HG03175 (cell line): Measurements from ENCODE around the gene BCORL1.

Source experiments
- ATAC-seq: cut with Tn5 transposase; IDR thresholded peaks from one replicate; pipeline ENCODE4 v1.9.1; 2021; ENCODE audit warnings: mild to moderate bottlenecking, moderate library complexity; ENCODE audit not compliant: unreplicated experiment

The BCORL1 gene

GRCh38 chrX:130013661-130014060 lies 31.2 kb downstream of the BCORL1 start:
- ATAC-seq, result no peak

DNA sequence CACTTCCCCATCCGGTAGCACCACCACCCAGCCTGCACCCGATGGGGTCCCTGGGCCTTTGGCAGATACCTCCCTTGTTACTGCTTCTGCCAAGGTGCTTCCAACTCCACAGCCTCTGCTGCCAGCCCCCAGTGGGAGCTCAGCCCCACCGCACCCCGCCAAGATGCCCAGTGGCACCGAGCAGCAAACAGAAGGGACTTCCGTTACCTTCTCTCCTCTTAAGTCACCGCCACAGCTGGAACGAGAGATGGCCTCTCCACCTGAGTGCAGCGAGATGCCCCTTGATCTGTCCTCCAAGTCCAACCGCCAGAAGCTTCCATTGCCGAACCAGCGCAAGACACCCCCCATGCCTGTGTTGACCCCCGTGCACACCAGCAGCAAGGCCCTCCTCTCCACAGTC lies 31.9 kb downstream of the BCORL1 start:
- ATAC-seq, result no peak

DNA sequence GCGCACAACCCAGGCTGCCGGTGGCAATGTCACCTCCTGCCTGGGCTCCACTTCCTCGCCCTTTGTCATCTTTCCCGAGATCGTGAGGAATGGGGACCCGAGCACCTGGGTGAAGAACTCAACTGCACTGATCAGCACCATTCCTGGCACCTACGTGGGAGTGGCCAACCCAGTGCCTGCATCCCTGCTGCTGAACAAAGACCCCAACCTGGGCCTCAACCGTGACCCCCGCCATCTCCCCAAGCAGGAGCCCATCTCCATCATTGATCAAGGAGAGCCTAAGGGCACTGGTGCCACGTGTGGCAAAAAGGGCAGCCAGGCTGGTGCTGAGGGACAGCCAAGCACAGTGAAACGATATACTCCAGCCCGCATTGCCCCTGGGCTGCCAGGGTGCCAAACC lies 32.3 kb downstream of the BCORL1 start:
- ATAC-seq, result no peak

DNA sequence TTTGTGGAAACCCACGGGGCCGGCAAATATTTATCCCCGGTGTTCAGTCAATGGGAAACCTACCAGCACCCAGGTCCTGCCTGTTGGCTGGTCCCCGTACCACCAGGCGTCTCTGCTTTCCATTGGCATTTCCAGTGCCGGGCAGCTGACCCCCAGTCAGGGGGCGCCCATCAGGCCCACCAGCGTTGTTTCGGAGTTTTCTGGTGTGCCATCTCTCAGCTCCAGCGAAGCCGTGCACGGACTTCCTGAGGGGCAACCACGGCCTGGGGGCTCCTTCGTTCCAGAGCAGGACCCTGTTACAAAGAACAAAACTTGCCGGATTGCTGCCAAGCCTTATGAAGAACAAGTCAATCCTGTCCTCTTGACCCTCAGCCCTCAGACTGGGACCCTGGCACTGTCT lies 32.7 kb downstream of the BCORL1 start:
- ATAC-seq, result no peak

DNA sequence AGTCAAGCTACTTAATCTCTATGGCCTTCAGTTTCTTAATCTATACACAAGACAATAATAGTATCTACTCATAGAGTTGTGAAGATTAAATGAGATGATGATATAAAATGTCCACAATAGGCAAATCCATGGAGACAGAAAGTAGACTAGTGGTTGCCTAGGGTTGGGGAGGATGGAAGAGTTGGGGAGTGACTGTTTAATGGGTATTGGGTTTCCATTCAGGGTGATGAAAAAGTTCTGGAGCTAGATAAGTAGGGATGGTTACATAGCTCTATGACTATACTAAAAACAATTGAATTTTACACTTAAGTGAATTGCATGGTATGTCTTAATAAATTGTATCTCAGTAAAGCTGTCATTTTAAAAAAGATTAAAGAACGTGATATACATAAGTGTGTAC lies 35.7 kb downstream of the BCORL1 start:
- ATAC-seq, result no peak

- ATAC-seq, result no peak
Measured at GRCh38 chrX:130020661-130021324, 38.4 kb downstream of the BCORL1 start.

DNA sequence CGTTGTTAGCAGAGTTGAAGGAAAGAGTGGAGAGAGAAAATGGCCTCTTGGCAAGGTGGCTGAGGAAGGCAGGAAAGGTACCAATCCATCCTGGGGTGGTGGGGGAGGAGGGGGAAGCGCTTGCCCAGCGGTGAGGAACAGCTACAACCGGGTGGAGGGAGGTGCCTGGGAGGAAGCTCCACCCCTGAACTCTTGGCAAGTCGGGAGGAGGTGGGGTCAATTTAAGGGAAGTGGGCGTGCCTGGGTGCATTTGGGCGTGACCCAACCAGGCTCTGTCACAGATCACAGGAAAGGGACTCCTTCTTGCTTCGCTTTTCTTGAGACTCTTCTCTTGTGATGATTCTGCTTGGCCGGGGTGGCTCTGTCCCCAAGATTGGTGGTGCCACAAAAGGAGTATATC lies 41.7 kb downstream of the BCORL1 start:
- ATAC-seq, result peak; percentile 99

GRCh38 chrX:130025256-130025655 lies 42.8 kb downstream of the BCORL1 start:
- no peak for ATAC-seq

DNA sequence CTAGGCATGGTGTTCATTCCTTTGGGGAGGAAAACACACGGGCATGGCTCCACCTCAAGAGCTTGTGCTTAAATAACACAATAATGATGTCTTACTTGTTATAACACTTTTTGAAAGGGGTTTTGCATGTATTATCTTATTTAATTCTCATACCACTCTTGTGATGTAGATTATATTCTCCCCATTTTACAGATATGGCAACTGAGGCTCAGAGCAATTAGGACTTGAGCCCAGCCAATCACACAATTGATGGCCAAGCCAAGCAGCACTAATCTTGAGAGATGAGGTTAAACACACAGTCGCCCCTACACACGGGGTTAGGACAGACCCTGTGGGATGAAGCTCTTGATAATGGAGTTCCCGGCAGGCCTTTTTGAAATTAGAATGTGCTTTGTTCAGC lies 45.1 kb downstream of the BCORL1 start:
- ATAC-seq, result no peak

GRCh38 chrX:130028196-130028595 lies 45.8 kb downstream of the BCORL1 start:
- ATAC-seq, result no peak

GRCh38 chrX:130030826-130031225 lies 48.4 kb downstream of the BCORL1 start:
- no peak for ATAC-seq

GRCh38 chrX:130032552-130032951 lies 50.1 kb downstream of the BCORL1 start:
- no peak for ATAC-seq

DNA sequence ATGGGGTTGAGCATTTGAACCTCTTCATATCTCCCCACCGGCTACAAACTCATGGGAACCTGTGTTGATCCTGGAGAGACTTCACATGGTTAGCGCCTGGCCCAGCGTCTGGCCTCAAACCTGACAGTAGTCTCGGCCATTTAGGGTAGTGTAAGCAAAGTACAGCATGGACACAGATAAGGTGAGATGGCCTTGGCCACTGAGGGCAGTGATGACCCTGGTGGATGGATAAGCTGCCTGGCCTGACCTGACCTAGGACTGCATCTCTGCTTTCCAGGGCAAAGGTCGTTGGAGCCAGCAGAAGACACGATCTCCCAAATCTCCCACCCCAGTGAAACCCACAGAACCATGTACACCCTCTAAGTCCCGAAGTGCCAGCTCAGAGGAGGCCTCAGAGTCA lies 51.7 kb downstream of the BCORL1 start:
- ATAC-seq, result no peak

GRCh38 chrX:130039847-130040246 lies 57.4 kb downstream of the BCORL1 start:
- ATAC-seq, result no peak

DNA sequence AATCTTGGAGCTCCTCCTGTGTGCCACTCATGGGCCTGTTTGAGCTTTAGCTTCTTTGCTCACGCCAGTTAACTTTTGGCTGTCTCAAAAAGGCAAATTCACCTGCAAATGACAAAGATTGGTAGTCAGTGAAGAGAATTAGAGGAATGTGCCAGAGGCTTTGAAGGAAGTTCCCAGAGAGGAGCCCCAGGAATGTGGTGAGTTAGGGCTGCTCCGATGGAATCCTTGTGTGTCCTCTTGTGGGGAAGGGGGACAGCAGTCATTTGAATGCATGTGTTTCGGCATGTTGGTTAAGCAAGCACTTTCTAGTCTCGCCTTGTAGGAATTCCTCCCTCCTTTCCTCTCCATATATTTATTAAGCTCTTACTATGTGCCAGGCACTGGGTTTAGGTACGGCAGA lies 65.0 kb downstream of the BCORL1 start:
- ATAC-seq, result no peak

DNA sequence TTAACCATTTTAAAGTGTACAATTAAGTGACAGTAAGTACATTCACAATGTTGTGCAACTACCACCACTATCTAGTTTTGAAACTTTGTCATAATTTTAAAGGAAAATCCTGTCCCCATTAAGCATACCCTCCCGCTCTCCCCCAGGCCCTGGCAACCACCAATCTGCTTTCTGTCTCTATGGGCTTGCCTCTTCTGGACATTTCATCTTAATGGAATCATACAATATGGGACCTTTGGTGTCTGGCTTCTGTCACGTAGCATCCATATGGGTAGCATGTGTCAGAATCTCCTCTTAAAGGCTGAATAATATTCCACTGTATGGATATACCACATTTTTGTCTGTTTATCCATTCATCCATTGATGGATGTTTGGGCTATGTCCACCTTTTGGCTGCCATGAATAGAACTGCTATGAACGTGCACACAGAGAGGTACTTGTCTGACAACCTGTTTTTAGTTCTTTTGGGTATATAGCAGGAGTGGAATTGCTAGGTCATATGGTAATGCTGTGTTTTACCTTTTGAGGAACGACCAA lies 66.3 kb downstream of the BCORL1 start:
- no peak for ATAC-seq

DNA sequence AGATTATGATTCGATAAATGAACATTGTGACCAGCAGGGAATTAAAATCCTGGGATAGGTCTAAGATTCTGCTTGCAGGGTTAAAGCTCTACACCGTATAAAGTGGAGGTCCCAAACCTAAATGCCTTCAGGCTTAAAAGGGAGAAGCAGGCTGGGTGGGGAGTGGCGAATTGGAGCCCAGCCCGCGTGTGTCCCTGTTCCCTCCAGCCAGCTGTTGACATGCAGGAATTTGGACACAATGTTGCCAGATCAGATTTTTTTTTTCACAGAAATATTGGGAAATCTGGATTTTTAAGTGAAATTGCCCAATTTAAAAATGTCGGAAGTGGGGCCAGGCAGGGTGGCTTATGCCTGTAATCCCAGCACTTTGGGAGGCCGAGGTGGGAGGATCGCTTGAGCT lies 67.4 kb downstream of the BCORL1 start:
- ATAC-seq, result no peak

- no peak for ATAC-seq
Measured at GRCh38 chrX:130051176-130051845, 68.9 kb downstream of the BCORL1 start.

- no peak for ATAC-seq
Measured at GRCh38 chrX:130053236-130053635, 70.8 kb downstream of the BCORL1 start.

DNA sequence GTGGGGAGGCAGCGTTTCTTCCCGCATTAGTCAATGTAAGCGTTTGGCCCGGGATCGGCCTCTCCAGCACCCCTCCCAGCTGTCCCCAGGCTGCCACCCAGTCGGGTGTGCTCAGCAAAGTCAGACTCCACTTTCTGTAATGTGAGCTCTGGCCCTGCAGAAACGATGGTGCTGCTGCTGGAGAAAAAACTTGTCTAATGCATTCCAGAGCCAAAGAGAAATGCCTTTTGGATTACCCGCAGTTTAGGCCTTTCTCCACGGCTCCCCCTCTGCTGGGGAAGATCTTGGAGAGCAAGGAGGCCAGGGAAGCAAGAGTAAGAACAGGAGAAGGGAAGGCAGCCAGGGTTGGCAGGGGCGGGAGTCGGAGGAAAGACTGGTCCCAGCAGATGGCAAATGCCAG lies 72.7 kb downstream of the BCORL1 start:
- no peak for ATAC-seq

DNA sequence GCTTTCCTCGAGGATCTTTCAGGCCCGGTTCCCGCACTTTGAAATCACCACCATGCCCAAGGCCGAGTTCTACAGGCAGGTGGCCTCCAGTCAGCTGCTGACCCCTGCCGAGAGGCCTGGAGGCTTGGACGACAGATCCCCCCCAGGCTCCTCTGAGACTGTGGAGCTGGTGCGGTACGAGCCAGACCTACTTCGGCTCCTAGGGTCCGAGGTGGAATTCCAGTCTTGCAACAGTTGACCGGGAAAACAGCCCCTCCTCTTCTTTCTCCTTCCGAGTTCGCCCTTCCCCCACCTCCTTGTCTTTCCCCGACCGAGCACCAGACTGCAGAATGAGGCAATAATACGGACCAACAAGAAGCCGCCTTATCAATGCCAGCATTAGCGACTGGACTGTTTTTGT lies 73.5 kb downstream of the BCORL1 start:
- ATAC-seq, result no peak

DNA sequence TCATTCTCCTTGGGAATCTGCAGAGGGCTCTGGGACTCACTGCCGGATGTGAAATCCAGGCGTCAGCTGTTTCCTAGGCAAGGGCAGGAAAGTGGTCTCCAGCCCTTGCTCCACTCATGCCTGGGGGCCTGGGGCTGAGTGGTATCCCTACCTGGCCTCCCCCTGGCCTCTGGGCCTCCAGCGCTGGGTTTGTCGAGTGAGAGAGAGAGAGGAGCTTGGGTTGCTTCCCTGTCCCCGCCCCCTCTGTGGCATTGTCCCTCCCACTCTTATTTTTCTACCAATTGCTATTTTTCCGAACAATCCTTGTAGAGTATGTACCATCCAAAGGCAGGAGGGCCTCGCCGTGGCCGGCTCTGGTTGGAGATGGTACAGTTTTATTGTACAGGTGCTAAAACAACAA lies 74.8 kb downstream of the BCORL1 start:
- no peak for ATAC-seq

DNA sequence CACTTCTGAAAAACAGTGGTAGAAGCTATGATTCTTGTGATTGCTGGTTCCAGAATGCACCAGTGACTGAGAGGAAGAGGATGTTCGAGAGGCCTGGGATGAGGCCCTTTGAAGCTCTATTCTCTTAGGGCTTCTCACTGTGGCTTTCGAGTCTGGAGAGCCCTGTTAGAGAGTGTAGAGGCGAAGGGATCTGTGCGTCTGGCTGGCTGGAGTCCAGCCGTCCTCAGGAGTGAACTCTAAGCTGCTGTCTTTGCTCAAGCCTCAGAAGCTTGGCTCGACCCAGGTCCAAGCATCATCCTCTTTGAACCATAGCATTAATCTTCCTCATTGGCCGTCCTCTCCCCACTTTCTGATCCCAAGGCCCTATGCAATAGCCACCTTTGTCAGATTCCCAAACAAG lies 76.2 kb downstream of the BCORL1 start:
- ATAC-seq, result no peak
